Activated CD4-positive, CD25-positive, alpha-beta regulatory T cell treated with anti-CD3 and anti-CD28 coated beads, Interleukin-2, amount 50 U/mL, for 16 hours (primary cell): ENCODE measurements around the gene AMPH.
"Not testable (repeated sequence)": the region's sequence is repeated elsewhere in the genome, so short reads cannot be mapped to it uniquely, and the experiment has no call there.

Experiments used
- DNase-seq: peaks from one replicate; pipeline ENCODE4 v3.0.0-alpha.2; 2020; ENCODE audit warnings: low read depth, low spot score

AMPH gene

DNA sequence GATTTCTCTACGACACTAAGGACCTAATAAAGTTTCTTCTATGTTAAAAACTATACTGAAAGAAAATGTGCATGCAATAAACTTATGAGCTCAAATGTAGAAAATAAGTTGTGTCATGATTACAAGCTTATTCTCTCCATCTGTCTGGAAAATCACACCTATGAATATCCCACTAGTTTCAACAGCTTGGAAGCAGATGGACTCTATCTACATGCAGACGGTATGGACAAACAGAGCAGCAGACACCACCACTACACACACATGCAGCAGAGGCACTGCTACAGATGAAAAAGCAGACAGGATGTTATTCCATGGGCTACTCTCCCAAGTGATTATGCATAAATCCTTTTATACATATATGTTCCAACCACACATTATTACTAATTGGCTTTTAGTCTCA lies 234.3 kb downstream of the AMPH start:
- no peak for DNase-seq

DNA sequence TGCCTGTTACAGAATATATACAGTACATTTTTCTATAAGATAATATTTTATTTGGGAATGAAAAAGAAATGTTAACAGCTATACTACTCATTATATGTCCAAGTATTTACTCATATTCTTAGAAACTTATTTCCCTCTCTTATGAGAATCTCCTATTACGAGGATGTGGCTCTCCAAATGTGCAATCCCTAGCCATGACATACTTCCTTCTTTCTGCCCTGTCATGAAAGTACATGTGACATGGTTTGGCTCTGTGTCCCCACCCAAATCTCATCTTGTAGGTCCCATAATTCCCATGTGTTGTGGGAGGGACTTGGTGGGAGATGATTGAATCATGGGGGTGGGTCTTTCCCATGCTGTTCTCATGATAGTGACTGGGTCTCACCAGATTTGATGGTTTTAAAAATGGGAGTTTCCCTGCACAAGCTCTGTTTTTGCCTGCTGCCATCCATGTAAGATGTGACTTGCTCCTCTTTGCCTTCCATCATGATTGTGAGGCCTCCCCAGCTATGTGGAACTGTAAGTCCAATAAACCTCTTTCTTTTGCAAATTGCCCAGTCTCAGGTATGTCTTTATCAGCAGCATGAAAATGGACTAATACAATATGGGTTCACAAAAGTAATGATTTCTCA lies 235.1 kb downstream of the AMPH start:
- DNase-seq = not testable (repeated sequence)

DNA sequence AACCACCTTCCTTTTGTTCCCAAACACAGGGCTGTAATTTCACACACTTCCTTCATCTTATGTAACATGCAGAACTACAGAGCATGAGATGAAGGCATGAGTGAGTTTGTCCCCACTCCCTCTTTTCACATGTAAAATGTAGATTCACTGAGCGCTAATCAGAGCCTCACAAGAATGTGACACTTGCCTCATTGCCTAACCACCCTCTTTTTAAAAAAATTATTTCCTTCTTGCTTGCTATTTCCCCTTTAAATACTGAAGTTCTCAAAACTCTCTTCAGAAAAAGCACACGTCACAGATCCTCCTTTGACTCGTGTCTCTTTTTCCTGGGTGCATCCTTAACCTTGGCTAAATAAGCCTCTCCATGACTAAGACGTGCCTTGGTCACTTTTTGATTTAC lies 236.5 kb downstream of the AMPH start:
- no peak for DNase-seq

DNA sequence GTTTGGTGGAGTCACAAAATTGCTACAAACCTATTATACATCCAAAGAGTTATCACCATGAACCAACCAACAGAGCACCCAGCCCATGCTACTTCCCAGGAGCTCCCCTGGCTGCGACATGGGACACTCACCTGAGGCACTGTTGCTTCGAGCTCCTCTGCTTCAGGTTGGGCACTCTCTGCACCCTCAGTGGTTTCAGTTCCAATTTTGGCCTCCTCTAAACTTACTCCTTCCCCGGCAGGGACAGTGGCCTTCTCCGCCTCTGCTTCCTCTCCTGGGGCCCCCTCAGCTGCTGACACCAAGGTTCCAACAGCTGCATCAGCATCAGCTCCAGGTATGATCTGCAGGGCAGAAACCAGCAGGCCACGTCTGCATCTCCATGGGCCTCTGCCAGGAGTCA lies 237.3 kb downstream of the AMPH start:
- DNase-seq = no peak

DNA sequence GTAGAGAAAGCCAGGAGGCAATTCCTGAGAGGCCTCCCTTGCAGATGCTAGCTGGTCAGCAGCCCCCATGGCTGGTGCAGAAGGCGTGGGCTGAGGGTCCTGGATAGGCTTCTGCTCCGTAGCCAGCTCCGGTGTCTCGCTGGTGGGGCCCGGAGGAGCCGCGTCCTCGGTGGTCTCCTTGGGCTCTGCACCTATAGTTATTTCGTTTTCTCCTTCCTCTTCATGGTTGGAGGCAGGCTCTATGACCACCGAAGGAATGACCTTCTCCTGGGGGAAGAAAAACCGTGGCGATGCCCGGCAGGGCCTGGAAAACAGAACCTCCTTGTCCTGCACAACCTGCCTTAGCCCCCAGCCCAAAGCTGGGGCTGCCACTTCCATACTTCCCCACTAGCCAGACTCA lies 239.4 kb downstream of the AMPH start:
- DNase-seq = no peak

DNA sequence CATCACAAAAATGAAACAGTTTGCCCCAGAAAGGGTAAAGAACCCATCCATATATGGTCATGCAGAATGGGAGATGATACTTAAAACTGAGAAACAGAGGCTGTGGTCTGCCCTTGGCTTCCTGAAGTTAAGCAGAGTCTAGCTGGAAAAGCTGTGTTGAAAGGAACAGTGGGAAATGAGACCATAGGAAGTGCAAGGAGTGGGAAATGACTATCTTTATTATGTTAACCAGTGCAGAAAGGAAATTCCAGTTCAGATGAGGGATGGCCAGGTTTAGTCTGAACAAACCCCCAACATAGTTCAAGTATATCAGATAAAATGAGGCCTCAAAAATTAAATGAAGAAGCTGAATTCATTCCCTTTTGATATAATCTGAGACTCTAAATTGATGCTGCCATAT lies 245.5 kb downstream of the AMPH start:
- DNase-seq = no peak

DNA sequence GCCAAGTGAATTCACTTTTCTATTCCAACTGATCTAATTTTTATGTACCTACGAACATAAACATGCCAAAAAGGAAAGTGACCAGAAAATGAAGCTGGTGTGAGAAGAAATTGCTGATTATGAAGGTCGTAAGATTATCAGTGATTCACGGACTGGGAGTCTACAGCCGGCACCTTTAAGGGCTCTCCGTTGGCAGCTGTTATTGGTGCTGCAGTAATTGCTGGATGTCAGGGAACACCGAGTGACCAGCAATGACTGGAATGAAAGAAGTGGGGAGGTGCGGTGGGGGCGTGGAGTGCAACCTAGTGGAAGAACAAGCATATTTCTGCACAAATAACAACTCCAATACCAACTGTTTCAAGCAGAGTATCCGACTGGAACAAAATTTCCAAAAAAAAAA lies 247.9 kb downstream of the AMPH start:
- no peak for DNase-seq

DNA sequence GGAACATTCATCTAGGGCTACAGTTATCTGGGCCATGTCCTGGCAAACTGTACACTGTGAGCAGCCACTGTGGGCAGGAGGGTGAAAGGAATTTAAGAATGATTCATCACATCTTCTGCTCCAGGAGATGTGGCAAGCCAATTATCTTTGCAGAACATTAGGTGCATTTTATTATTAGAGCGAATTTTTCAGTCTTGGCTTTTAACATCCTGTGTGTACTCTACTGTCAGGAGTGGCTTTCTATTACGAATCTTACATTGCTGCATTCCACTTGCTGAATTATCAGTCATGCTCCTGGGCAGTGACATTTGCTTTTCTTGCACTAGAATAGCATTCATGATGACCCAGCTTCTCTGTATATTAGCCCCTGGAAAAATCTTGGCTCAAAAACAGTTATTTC lies 248.5 kb downstream of the AMPH start:
- no peak for DNase-seq

DNA sequence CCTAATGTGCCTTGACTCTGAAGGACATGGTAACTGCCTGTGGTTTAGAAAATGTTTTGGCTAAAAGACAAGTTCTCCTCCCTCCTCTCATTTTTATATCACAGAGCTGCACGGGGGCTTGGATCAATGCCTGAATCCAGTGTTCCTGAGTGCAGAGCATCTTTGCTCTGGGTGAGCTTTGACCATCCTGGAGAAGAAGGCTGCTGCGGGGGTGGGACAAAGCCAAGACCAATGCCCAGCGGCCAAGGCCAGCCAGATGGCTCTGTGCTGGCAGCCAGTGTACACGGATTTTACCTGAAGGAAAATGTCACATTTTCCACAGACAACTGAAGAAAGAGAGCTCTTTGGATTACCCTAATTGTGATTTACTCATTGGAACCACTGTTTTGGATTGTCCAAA lies 255.7 kb downstream of the AMPH start:
- no peak for DNase-seq

DNA sequence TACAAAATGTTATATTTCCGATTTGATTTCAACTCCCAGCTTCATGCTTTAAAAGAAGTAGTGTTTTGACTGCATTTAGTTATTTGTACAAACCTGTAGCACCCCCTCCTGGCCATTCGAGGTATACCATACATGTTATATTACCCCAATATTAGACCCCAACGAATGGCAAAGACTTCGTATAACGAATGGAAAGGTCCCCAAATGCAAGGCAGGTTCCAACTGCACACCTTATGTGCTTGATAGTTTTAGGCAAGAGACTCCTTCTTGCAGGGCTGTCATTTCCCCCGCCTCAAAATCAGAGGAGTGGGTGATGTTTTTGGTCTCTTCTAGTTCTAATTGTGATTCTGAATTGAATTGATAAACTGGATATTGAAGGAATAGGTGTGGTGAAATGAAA lies 256.7 kb downstream of the AMPH start:
- DNase-seq = peak; percentile 45

DNA sequence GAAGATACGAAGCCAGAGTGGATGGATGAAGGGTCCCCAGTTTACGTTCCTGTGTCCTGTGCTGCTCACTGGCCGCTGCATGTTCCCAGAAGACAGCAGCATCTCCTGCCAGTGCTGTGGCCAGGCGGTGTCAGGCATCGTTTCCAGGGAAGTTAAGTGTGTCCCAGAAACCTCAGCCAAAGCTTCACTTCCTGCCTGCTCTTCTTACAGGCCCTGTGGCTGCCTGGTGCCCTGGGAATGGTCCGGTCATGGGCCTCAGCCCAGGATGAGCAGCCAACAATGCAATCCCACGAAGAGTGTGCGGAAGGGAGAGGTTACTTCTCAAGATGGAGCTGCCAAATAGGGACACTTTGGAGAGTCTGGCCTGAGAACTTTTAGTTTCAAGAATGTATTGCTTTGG lies 258.0 kb downstream of the AMPH start:
- DNase-seq = no peak

DNA sequence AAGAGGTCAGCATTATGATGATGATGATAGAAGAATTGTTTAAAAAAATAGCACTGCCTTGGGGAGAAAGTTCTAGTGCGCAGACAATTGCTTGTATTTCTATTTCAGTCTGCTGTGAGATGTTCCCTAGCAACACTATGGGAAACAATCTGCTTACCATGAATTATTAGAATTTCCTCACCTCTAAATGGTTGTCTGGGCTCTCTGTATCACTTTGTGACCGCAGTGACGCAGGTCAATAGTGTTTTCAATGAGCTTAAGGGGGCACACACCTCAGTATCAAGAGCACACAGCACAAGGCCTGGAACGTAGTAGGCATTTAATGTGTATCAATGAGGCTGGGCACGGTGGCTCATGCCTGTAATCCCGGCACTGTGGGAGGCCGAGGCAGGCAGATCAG lies 258.9 kb downstream of the AMPH start:
- no peak for DNase-seq

DNA sequence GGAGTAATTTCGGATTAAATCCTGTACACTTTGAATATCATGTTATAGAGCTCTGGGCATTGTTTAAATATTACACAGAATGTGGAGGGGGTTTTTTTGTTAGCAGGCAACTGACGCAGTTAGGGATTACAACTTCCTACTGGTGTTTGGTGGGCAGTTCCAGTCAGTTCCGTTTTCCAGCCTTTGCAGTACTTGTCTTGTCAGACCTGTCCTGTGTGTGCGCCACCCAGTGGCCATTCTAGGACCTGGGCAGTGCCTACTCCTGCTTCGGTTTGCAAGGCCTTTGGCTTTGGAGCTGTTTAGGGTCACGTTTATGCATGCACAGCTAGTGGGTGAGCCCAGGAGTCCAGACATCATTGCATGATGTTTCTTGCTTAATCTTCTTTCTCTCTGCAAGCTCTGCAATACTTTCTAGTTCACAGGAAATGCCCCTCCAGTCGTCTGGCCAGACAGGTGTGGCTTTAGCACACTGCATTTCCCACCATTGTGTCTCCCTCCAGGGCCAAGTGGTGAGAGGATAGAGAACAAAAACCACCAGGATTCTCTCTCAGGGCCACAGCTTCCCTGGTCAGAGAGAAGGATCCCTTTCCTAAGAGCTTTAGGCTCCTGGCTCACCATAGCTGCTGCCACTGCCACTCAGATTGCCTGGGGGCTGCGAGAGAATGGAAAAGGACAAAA lies 261.2 kb downstream of the AMPH start:
- peak; percentile 68 for DNase-seq

DNA sequence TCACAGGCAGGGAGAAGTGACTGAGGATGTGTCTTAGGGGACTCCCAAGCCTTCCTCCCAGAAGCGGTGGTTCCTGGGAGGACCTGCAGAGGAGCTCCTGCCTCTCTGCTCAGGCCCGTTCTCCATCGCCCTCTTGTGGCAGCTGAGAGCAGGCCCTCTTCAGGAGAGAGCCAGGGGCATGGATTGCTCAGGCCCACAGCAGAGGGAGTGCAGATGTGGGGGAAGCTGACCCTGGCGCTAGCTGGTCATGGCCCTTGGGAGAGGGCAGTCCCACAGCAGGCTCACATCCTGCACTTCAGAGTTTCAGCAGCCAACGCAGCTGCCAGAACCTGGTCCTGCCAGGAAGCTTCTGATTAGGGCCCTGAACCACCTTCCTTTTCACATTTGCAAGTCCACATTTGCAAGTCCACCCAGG lies 263.0 kb downstream of the AMPH start:
- DNase-seq = peak; percentile 59

DNA sequence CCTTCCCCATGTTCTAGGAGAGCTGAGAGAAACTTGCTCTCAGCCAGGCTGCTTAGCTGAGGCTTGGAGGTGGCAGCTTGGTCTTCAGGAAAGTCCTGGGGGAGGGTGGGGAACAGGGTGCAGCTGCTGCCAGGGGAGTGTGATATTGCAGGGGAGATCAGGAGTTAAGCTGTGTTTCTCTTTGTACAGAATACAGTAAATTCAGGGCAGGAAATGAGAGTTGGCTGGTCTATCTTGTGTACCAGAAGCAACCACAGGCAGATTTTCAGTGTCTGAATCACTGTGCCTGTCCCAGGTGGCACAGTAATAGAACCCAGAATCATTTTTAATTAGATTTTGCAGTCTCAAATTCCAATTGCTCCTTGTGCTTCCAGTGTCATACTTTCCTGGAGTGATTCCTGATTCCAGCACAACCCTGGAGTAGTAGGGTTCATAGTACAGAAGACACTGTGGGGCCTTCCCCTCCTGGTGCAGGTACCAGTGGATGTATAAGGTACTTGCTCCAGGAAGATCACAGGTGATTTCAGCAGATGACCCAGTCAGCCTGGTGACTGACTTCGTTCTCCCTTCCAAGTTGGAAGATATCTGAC lies 263.8 kb downstream of the AMPH start:
- no peak for DNase-seq

DNA sequence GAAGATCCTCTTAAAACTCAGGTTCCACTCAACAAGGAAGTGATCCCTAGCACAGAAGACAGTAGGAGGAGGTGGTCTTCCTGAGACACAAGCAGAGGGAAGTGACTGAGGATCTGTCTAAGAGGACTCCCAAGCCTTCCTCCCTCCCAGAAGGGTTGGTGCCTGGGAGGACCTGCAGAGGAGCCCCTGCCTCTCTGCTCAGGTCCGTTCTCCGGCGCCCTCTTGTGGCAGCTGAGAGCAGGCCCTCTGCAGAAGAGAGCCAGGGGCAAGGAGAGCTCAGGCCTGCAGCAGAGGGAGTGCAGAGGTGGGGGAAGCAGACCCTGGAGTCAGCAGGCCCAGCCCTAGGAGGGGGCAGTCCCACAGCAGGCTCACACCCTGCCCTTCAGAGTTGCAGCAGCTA lies 267.8 kb downstream of the AMPH start:
- peak; percentile 43 for DNase-seq

DNA sequence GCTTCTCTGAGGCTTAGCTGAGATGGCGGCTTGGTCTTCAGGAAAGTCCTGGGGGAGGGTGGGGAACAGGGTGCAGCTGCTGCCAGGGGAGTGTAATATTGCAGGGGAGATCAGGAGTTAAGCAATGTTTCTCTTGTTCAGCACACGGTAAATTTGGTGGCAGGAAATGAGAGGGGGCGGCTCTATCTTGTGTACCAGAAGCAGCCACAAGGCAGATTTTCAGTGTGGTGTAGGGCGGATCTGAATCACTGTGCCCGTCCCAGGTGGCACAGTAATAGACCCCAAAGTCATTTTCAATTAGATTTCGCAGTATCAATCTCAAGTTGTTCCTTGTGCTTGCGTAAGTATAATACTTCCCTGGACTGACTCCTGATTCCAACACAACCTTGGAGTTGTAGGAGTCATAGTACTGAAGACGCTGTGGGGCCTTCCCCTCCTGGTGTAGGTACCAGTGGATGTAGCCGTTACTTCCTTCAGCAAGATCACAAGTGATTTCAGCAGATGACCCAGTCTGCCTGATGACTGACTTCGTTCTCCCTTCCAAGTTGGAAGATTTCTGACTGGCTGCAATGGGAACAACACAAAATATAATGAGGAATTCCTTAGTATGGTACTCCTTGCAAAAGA lies 268.4 kb downstream of the AMPH start:
- peak; percentile 26 for DNase-seq

DNA sequence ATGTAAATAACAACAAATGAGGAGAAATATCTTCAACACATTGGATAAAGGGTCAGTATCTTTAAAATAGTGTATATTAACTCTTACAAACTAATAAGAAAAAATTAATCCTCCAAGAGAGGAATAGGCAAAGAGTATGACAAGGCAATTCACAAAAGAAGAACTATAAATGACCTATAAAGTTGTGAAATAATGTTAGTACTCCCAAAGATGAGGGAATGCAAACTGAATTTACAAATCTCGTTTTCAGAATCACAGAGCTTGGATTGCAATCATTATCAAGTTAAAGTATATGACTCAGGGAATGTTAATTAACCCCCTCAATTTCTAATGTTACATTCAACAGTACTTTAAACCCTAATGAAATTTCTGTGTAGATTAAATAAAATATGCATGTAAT lies 270.4 kb downstream of the AMPH start:
- DNase-seq = no peak

DNA sequence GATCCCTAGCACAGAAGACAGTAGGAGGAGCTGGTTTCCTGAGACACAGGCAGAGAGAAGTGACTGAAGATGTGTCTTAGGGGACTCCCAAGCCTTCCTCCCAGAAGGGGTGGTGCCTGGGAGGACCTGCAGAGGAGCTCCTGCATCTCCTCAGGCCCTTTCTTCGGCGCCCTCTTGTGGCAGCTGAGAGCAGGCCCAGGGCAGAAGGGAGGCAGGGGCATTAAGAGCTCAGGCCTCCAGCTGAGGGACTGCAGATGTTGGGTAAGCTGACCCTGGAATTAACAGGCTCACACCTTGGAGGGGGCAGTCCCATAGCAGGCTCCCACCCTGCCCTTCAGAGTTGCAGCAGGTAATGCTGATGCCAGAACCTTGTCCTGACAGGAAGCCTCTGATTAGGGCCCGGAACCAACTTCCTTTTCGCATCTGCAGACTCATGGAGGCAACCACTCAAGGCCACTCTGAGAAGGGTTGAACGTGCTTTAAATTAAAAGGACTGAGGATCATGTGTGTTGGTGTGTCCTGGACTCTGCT lies 272.0 kb downstream of the AMPH start:
- peak; percentile 59 for DNase-seq

DNA sequence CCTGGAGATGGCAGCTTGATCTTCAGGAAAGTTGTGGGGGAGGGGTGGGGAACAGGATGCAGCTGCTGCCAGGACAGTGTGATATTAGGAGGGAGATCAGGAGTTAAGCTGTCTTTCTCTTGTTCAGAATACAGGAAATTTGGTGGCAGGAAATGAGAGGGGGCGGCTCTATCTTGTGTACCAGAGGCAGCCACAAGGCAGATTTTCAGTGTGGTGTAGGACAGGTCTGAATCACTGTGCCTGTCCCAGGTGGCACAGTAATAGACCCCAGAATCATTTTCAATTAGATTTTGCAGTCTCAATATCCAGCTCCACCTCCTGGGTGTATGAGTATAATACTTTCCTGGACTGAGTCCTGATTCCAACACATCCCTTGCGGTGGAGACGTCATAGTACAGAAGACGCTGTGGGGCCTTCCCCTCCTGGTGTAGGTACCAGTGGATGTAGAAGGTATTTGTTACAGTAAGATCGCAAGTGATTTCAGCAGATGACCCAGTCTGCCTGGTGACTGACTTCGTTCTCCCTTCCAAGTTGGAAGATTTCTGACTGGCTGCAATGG lies 272.8 kb downstream of the AMPH start:
- not testable (repeated sequence) for DNase-seq

DNA sequence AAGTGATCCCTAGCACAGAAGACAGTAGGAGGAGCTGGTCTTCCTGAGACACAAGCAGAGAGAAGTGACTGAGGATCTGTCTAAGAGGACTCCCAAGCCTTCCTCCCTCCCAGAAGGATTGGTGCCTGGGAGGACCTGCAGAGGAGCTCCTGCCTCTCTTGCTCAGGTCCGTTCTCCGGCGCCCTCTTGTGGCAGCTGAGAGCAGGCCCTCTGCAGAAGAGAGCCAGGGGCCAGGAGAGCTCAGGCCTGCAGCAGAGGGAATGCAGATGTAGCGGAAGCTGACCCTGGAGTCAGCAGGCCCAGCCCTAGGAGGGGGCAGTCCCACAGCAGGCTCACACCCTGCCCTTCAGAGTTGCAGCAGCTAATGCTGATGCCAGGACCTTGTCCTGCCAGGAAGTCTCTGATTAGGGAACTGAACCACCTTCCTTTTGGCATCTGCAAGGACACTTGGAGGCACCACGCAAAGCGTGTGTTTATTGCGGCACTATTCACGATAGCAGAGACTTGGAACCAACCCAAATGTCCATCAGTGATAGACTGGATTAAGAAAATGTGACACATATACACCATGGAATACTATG lies 276.8 kb downstream of the AMPH start:
- DNase-seq = not testable (repeated sequence)

DNA sequence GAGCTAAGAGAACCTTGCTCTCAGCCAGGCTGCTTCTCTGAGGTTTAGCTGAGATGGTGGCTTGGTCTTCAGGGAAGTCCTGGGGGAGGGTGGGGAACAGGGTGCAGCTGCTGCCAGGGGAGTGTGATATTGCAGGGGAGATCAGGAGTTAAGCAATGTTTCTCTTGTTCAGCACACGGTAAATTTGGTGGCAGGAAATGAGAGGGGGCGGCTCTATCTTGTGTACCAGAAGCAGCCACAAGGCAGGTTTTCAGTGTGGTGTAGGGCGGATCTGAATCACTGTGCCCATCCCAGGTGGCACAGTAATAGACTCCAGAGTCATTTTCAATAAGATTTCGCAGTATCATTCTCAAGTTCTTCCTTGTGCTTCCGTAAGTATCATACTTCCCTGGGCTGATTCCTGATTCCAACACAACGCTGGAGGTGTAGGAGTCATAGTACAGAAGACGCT lies 277.7 kb downstream of the AMPH start:
- not testable (repeated sequence) for DNase-seq
